Stimulated activated naive CD8-positive, alpha-beta T cell treated with anti-CD3 and anti-CD28 coated beads, Interleukin-15, amount 100 ng/mL, for 72 hours (primary cell): Measurements from ENCODE around the gene KRT24.

ENCODE experiments used
- ATAC-seq: fragments of 150-1000 bp; cut with Tn5 transposase; 2 replicates; pipeline ENCODE4 v1.10.0; 2021; ENCODE audit warnings: mild to moderate bottlenecking, moderate library complexity
- DNase-seq, 2 donors: peaks; one replicate each; pipeline ENCODE4 v3.0.0; 2021 to 2022
- H3K27ac Mint-ChIP-seq, 2 donors: one replicate each; pipeline ENCODE4 v1.8.0; 2022; ENCODE audit warnings: mild to moderate bottlenecking in 2 of 2, mixed read lengths in 2 of 2, moderate library complexity in 2 of 2
- H3K27me3 Mint-ChIP-seq: one replicate; pipeline ENCODE4 v1.8.0; 2022; ENCODE audit warnings: mixed read lengths
- H3K4me1 Mint-ChIP-seq: one replicate; pipeline ENCODE4 v1.8.0; 2022; ENCODE audit warnings: mild to moderate bottlenecking, mixed read lengths
- H3K4me3 Mint-ChIP-seq, 2 donors: one replicate each; pipeline ENCODE4 v1.8.0; 2022; ENCODE audit warnings: mild to moderate bottlenecking in 2 of 2, mixed read lengths in 2 of 2, moderate library complexity in 1 of 2
- H3K9me3 Mint-ChIP-seq, 2 donors: one replicate each; pipeline ENCODE4 v1.8.0; 2022; ENCODE audit warnings: mixed read lengths in 2 of 2

KRT24 gene

DNA sequence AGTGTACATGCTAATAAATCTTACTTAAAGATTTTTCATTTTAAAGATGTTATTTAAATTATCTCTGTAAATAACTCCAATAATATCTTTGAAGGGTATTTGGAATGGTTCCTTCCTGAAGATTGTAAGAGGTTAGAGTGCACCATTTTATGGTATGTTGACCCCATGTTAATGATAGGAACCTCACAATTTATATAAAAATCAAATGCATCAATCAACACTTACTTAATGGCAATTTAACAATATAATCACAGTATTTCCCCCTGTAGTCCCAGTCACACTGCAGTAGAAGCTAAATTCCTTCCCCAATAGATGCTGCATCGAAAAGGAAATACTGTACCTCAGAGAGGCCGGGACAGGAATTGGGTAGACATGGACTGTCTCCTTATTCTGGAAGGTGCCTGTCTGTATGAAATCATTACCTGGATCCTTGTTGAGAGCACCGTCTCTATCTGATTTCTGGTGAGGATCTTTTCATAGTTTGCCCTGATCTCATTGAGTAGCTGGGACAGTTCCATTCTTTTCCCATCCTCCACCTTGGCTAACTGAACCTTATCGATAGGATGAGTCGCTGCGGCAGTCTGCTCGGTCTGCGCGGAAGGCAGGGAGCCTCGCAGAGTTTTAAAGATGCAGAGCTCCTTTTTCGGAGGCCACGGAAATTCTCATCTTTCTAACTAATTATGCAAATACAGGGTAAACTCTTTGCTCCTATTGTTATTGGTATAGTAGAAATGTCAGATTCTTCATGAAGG is 38.8 kb downstream of the KRT24 start, which contains the start of gene KRT222:
TSS of gene KRT222 (minus strand) at position 596 of the 752 bp plus-strand sequence. CDS start at position 518, 78 bp downstream.
- no peaks in the 10 kb centered on the region for H3K9me3 Mint-ChIP-seq
- H3K27ac Mint-ChIP-seq = no peak within 1 kb of the TSS
- DNase-seq (no peak), ATAC-seq (no peak)
- H3K4me1 Mint-ChIP-seq = peaks cover 11% of the 10 kb centered on the region
- H3K27me3 Mint-ChIP-seq = peaks cover 34% of the 10 kb centered on the region
- peak within 1 kb of the TSS; percentile 58 to 62 for H3K4me3 Mint-ChIP-seq

DNA sequence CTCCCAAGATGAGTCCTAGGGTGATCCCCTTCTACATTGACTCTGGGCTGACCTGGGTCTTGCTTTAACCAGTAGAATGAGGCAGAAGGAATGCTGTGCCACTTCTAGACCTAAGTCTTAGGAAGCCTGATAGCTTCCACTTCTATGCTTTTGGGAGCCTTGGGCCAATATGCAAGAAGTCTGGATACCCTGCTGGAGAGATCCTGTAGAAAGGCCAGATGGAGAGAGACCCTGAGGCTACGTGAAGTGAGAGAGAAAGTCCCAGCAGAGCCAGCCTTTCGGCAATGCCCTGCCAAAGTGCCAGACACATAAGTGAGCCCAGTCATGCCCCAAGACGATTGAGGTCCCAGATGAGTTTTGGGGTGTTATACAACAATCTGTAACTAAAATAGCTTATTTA is 40.3 kb downstream of the KRT24 start:
- DNase-seq = no peak
- Mint-ChIP-seq H3K27ac (no peak overlapping the region), H3K9me3 (no peaks in the 10 kb centered on the region), H3K27me3 (peaks cover 47% of the 10 kb centered on the region), H3K4me1 (peaks cover 15% of the 10 kb centered on the region), H3K4me3 (no peak overlapping the region)
- no peak for ATAC-seq

DNA sequence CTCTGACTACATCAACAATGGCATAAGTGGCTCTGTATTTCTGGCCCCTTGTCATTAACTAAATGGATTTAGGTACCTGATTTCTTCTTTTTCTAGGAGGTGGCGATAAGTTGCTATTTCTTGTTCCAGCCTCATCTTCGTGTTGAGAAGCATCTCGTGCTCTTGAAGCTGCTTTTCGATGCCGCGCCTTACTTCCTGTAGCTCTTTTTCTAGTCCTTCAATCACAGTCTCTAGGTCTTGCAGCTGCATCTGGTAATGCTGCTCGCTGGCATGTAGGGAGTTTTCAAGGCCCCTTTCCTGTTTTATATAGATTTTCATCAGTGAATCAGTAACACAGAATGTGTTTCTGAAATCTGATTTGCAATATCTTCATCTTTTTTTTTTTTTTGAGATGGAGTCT is 43.6 kb downstream of the KRT24 start:
- no peak overlapping the region for H3K4me3 Mint-ChIP-seq

DNA sequence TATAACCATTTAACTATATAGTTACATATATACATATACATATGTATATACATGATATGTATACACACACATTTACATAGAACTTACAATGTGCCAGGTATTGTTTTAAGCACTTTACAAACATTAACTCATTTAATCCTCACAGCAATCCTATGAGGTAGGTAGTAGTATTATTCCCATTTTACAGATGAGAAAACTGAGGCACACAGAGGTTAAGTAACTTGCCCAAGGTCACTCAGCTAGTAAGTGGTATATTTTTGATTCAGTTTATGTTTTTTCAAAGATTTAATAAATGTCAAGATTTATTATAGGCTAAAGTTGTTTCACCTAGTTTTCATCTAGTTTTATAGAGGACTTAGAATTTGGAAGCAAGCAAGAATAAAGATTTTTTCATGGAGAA is 45.2 kb downstream of the KRT24 start:
- H3K27me3 Mint-ChIP-seq = peaks cover 21% of the 10 kb centered on the region
- peaks cover 8% of the 10 kb centered on the region for H3K4me1 Mint-ChIP-seq
- DNase-seq (no peak), ATAC-seq (no peak)
- H3K4me3 Mint-ChIP-seq = no peak overlapping the region
- no peaks in the 10 kb centered on the region for H3K9me3 Mint-ChIP-seq
- H3K27ac Mint-ChIP-seq = no peak overlapping the region

More for the DNA sequence above, 43.6 kb downstream of the KRT24 start:
- peaks cover 30% of the 10 kb centered on the region for H3K27me3 Mint-ChIP-seq
- ATAC-seq (no peak), DNase-seq (no peak)
- H3K9me3 Mint-ChIP-seq = no peaks in the 10 kb centered on the region
- H3K4me1 Mint-ChIP-seq = peaks cover 11% of the 10 kb centered on the region
- H3K27ac Mint-ChIP-seq = peak overlapping the region in 1 of 2 donors; percentile 46

DNA sequence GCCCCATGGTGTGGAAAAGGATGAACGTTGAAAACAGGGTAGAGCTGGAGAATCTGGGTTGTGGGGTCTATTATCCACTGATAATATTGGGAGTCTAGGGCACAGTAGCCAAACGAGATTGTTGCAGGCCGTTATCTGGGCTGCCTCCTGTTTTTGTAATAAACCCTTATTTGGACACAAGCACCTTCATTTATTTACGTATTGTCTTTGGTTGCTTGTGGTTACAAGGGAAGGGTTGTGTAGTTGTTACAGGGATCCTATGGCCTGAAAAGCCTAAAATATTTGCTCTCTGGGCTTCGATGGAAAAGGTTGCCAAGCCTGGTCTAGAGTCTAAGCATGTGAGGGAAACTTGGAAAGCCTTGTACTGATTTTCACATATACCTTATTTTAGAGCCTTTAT is 51.6 kb downstream of the KRT24 start:
- Mint-ChIP-seq H3K9me3 (no peaks in the 10 kb centered on the region), H3K27me3 (no peaks in the 10 kb centered on the region), H3K4me3 (no peak overlapping the region), H3K27ac (no peak overlapping the region), H3K4me1 (peaks cover 8% of the 10 kb centered on the region)
- ATAC-seq (no peak), DNase-seq (no peak)

DNA sequence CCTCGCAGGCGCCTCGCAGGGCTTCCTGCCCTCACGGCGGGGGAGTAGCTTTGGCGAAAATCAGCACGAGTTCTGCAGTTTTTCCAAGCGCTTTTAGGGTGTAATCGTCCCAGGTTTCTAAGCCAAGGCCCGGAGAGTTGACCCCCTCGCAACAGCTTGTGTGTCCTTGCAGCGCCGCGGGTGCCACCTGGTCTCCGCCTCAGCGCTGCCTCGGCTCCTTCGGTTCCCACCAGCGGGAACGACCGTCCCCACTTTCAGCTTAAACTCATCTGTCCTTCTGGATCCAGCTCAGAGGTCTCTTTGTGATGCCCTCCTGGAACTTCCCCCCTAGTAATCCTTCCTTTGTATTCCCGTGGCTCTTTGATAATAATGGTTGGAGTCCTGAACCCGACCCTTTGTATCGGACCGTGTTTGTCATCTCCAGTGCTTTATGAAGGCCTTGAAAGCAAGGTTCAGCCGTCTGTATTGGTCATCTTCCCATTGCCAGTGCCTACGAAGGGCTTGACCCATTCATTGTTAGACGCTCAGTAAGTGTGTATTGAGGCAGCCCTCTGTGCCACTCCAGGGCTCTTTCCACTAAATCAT is 55.1 kb downstream of the KRT24 start:
- DNase-seq (peak in 1 of 2 donors; percentile 13), ATAC-seq (peak; percentile 45)

More for the DNA sequence above, 55.1 kb downstream of the KRT24 start:
- peaks cover 33% of the 10 kb centered on the region for H3K4me1 Mint-ChIP-seq
- H3K4me3 Mint-ChIP-seq = peak overlapping the region; percentile 98 to 99
- H3K27me3 Mint-ChIP-seq = no peaks in the 10 kb centered on the region
- H3K9me3 Mint-ChIP-seq = no peaks in the 10 kb centered on the region
- peak overlapping the region; percentile 100 for H3K27ac Mint-ChIP-seq
